GM18511 (cell line): ENCODE data around the gene CD79A.

ENCODE experiments used
- ATAC-seq: cut with Tn5 transposase; IDR thresholded peaks from one replicate; pipeline ENCODE4 v1.9.1; 2021; ENCODE audit warnings: mild to moderate bottlenecking, moderate library complexity; ENCODE audit not compliant: unreplicated experiment

CD79A gene

DNA sequence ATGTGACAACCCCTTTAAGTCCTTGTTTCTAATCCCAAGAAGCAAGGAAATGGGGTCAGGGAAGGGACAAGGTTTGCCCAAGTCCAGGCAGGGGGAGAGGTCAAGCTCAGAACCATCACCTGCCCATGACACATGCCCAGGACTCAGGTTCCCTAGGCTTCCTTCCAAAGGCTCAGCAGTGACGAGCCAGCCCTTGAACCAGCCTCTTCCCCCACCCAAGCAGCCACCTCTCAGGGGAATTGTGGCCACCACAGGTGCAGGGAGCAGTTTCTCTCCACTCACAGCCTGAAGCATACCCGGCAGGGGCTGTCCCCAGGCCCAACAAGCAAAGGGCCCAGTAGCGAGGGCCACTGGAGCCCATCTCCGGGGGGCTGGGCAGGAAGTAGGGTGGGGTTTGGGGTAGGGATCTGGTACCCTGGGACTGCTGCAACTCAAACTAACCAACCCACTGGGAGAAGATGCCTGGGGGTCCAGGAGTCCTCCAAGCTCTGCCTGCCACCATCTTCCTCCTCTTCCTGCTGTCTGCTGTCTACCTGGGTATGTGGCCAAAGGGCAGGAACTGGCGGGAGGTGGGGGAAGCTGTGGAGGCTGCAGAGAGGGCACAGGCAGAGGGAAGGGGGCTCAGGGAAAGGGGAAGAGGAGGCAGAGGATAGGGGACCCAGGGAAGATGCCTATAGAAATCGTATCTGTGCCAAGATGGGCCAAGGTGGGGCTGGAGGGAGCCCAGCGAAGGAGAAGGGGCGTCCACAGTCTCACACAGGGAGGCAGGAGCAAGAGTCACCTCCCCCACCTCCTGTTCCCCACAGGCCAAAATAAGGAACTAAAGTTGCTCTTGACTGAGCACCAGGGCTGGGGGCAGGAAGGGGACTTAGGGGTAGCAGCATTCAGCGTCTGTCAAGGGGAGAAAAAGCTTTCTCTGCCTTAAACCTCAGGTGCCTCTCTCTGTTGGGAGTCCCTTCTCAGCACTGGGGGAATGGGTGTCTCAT lies at the start of gene CD79A:
Gene CD79A (plus strand): TSS at position 433 of the 986 bp plus-strand sequence. CDS start 26 bp downstream, at position 459.
- ATAC-seq, result peak; percentile 76

DNA sequence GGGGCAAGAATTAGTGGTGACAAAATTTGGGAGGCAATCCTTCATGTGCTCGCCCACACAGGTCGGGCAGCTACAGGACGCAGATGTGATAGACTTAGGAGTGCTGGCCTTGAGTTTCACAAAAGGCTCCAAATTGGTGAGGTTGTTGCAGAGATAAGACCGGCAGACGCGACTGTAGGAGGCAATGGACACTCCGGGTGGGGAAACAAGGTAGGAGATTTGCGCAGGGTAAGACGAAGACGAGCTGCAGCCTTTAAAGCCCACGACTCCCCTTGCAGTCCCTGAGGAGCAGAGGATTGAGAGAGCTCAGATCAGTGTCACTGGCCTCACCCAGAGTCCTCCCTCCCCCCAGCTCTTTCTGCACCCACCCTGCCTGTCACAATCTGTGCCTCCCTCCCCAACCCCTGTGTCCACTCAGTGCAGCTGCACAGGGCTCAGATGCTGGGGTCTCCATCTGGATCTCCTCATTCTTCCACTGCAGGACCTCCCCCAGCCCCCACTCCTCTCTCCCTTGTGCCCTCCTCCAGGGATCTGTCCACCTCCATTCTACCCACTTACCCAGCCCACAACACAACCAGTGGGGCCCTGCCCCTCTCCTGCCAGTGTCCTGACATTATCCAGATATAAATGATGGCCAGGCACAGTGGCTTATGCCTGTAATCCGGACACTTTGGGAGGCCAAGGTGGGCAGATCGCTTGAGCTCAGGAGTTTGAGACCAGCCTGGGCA lies 38.9 kb upstream of the CD79A start:
- no peak for ATAC-seq

DNA sequence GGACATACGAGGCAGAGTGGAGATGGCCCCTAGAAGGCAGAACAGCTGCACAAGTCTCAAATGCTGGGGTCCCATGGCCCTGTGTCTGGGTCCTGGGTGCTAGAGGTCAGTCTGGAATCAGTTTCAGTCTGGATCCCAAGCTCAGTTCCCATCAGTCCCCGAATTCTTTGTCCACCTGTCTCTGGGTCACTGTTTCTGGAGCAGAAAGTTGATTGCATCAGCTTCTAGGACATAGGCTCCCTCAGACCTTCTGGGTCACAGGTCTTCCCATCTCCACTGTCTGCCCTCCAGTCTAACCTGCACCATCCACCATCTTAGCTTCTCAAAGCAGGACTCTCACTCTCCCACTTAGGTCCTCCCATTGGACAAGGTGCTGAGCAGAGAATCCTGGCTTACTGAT lies 37.9 kb upstream of the CD79A start:
- no peak for ATAC-seq

DNA sequence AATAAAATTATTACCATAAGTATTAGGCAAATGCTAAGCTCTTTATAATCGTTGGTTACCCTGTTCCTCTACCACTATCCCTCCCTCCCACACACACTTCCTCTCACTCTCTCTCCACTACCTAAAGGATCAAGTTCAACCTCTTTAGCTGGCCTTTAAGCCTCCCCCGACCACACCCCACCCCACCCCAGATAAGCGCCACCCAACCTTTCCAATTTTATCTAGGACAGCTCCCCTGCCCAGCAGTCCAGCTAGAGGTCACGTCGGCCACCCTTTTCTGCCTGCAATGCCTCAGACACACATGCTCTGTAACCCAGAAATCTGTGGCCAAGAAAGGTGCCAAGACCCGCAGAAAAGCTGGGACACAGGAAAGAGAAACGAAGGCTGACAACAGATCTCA lies 33.7 kb upstream of the CD79A start:
- ATAC-seq, result no peak

DNA sequence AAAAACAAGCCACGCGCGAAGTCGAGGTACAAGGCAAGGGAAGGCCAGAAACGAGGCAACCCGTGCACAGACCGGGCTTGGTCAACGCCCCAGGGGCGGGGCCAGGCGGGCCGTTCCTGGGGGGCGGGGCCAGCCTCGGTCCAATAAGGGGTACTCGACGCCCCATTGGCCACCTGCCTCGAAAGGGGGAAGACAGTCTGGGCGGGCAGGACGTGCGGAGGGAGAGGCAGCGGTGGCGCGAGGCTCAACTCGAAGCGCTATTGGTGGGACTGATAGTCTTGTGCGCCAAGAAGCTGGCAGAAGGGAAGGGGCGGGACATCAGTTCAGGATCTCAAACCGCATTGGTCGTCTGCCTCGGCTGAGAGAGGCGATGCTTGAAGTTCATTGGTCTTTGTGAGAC lies 32.5 kb upstream of the CD79A start, which contains the start of gene LYPD4:
Gene LYPD4 (minus strand): TSS at position 83 of the 400 bp plus-strand sequence. CDS start 5,398 bp downstream, outside the sequence.
- no peak for ATAC-seq

DNA sequence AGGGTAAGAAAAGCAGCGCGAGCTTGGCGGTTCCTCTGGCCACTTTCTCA lies 32.3 kb upstream of the CD79A start, which contains the start of gene DMRTC2:
Gene DMRTC2 (plus strand): TSS at position 42 of the 50 bp plus-strand sequence. CDS start 2,387 bp downstream, outside the sequence.
- ATAC-seq, result no peak

DNA sequence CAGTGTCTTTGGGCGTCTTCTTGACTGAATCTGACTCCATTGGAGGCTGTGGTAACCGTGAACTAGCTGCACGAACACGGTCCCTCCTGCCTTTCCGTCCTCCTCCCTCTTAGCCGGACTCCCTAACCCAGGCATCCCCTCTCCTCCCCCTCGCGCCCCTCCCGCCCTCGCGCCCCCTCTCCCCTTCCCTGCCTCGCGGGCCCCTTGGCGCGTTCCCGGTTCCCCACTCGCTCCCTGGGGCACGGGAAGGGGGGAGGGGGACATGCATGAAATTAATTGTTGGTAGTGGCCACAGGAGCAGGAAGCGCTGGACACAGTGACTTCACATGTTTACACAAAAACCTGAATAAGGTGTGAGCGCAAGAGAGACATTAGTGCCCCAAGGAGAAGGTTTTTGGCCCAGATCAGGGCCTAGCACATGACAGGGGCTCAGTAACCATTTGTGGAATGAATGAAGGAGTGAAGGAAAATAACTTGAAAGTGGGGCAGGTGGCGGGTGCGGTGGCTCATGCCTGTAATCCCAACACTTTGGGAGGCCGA lies 32.0 kb upstream of the CD79A start:
- no peak for ATAC-seq

DNA sequence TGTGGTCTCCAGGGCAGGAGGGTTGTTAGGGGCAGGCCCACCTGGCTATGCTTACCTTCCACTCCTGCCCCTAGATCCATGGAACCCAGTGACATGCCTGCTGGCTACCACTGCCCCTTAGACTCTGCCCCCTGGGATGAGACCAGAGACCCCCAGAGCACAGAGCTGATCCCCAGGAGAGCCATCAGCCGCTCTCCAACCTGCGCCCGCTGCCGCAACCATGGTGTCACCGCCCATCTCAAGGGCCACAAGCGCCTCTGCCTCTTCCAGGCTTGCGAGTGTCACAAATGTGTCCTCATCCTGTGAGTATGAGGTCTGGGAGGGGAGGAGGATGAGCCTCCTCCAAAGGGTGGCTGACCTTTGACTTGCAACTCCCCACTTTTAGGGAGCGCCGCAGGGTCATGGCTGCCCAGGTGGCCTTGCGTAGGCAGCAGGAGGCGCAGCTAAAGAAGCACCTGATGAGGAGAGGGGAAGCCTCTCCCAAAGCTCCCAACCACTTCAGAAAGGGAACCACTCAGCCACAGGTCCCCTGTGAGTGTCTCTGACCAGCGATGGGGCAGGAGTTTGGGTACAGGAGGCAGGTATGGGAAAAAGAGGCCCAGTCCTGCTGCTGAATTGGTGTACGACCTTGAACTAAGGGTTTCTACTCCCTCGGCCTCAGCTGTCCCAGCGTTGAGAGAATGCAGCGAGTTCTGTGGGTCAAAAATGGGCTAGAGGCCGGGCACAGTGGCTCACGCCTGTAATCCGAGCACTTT lies 29.6 kb upstream of the CD79A start:
- no peak for ATAC-seq

DNA sequence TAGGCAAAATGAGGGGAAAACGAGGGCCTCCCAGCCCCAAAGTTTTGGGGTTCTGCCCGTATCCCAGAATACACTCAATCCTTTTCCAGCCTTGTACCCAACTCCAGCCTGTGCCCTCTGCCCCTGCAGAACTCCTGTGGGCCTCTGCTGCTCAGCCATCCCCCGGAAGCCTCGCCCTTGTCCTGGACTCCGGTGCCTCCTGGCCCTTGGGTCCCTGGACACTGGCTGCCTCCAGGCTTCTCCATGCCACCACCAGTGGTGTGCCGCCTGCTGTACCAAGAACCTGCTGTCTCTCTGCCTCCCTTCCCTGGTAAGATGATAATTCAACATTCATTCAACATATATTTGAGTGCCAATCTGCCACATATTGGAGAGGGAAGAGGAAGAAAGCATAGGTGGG lies 28.4 kb upstream of the CD79A start:
- no peak for ATAC-seq

DNA sequence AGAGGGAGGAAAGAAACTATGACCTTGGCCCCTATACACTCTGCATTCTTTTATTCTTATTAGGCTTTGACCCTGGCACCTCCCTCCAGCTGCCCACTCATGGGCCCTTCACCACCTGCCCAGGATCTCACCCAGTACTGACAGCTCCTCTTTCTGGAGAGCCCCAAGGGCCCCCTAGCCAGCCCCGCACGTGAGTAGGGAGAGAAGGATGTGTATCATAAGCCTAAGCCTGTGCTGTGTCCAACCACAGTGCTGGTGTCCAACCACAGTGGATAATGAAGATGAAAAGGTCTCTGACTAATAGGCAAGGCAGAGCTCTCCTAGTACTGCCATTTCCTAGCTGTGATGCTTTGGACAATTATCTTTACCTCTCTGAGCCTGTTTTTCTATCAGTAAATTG lies 28.0 kb upstream of the CD79A start:
- no peak for ATAC-seq

DNA sequence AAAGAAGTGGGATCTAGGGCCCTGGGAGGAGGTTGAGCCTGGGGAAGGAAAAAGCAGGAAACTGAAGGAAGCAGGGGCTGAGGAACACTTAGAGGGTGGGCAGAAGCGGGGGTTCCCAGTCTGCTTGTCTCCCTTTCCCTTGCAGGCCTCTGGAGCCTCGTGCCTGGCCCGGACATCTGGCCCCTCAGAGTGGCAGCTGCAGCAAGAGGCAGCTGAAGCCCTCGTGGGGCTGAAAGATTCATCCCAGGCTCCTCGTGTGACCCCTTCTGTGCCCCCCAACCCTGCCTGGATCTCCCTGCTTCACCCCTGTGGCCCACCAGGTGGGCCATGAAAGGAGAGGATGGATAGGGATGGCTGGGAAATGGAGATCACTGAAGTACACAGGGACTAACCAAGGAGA lies 26.7 kb upstream of the CD79A start:
- no peak for ATAC-seq

DNA sequence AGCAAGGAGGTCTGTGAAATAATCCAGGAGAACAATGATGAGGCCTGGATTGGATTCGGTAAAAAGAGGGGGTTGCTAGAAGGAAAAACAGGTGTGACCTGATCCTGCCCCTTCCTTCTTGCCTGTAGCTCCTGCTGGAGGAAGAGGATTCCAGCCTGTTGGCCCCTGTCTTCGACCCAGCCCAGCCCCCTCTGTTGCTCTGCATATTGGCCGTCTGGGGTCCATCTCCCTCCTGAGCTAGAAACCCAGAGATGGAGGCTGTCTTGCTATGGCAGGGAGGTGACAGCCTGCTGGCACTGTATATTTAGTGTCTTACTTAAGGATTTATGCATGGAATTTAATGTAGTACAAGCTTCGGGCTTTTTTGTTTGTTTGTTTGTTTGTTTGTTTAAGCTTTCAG lies 25.6 kb upstream of the CD79A start:
- ATAC-seq, result no peak

DNA sequence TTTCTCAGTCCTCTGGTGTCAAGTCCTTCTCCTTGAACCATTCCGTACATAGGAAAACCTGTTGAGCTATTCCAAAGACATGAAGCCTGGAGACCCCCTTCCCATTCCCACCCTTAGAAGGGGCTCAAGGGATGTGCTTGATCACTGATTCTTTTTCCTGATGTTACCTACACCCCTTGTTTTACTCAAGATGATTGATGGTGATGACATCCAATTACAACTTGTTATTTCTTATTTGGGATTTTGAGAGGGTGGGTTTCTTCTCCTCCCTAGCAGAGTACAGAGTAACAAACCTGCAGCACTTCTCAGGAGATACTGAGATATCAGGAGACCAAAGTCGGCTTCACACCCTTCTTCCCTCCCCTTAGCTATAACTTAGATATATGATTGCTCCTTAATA lies 23.7 kb upstream of the CD79A start:
- no peak for ATAC-seq

DNA sequence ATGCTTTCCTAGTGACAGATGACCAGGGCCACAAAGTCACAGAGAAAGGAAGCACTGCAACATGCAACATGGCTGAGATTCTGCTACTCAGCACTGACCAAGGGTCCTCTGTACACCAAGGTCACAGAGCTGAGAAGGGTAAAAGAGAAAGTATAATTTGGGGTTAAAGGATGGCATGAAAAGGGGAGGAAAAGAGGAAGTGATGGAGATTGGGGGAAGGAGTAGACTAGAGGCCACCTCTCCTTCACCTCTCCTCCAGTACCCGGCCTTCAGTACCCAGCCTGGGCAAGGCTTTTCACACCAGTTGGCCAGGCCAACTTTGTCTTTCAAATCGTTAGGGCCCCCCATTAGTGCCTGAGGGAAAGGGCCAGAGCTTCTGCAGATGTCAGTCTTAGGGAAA lies 23.3 kb upstream of the CD79A start:
- no peak for ATAC-seq

DNA sequence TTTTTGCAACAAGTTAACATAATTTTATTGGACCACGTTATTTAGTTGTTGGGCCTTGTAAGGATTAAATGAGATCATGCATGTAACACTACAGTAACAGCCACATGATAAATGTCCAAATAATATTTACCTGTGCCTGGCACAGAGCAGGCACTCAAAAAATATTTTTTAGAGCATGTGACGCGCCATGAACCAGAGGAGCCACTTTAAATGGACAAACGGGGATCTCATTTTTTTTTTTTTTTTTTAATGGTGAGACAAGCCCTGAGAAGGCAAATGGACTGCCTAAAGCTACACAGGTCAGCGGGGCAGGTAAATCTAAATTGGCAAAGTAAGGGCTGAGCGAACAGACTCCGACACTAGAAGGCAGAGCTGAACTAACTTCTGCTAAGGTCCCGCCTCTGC lies 17.9 kb upstream of the CD79A start:
- ATAC-seq, result no peak

DNA sequence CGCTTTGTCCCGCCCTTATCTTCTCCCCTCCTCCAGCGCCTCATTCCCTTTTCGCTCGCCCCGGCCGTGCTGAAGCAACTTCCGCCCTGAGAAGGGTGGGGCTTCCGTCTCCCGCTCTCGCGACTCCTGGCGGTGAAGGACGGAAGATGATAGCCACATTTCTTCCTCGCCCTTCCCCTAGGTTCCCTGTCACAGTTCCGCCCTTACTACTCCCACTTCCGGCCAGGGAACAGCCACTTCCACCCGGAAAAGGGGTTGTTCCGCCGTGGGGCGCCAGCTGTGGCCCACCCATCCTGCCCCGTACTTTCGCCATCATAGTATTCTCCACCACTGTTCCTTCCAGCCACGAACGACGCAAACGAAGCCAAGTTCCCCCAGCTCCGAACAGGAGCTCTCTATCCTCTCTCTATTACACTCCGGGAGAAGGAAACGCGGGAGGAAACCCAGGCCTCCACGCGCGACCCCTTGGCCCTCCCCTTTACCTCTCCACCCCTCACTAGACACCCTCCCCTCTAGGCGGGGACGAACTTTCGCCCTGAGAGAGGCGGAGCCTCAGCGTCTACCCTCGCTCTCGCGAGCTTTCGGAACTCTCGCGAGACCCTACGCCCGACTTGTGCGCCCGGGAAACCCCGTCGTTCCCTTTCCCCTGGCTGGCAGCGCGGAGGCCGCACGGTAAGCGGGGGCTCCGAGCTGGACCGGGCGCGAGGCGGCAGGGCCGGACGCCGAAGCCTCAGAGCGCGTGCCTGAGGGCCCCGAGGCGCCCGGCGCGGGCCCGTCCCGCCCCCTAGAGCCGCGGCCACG lies 17.3 kb upstream of the CD79A start, which contains the start of gene RPS19:
Gene RPS19 (plus strand): TSS at position 638 of the 801 bp plus-strand sequence. CDS start 520 bp downstream, outside the sequence.
- peak; percentile 82 for ATAC-seq

DNA sequence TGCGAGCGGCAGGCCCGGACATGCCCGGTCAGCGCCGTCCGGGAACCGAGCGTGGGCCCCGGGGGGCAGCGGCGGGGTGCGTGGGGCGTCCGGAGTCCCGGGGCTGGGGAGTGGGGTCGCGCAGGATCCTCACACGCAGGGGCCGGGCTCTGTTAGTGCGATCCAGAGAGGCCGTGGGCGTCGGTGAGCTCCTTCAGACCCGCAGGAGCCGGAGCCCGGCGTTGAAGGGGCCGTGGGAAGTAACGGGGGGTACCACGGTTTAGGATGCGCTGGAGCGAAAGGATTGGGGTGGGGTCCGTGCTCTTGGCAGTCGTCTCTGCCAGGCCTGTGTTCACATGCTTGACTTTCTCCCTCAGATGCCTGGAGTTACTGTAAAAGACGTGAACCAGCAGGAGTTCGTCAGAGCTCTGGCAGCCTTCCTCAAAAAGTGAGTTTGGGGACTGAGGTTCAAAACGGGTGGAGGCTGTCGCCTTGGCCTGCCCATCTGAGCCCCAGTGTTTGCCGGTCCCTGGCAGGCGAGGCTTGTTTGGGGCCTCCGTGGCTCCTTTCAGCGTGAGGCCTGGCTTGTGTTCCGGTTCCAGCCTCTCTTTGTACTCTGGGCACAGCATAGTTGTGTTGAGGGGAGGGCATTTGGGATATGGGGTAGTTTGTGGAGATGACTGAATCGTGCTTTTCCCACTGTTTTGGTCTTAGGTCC lies 16.5 kb upstream of the CD79A start:
- ATAC-seq, result no peak

DNA sequence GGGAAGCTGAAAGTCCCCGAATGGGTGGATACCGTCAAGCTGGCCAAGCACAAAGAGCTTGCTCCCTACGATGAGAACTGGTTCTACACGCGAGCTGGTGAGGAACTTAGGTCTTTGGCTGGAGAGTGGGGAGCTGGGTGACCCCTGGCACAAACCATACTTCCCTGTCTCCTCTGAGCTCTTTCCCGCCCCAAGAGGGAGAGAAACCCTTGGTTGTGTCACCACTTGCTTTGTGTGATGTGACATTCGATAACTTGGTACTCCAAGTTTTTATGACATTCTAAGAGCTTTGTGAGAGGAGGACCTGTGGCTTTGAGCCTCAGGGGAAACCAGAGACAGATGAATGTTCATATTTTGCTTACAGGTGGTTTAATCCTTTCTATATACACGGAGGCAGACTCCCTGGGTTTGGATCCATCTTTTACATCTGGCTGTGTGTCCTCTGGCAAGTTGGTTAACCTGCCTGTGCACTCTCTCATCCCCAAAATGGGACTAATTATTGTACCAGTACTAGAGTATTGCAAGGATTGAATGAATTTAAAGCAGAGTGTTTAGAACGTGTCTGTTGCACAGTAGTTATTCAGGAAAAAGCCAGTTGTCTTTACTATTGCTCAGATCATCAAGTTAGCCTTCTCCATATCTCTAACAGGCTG lies 15.8 kb upstream of the CD79A start:
- no peak for ATAC-seq

DNA sequence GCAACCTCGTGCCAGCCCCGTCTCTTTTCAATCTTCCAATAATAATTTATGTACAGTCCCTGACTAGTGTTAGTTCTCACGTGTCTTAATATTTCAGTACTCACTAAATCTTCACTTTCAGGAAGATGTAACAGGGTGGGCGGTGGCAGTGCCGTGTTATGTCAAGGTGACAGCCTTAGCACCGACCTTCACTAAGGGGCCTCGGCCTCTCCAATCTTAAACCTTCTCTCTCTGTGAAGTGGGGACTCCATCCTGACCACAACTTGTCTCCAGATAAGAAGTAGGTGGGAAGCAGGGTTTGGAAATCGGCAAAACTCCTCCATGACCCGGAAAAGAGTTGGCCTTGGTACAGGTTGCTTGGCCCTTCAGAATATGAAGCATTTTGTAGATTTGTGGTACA lies 15.2 kb upstream of the CD79A start:
- ATAC-seq, result no peak
